ENCODE data around the gene FAM186B. TPM values are rescaled to one million over a fixed set of nuclear protein-coding genes. Genes with fewer than 3 reads are reported as not detected.
A peak's percentile ranks its signal among the peaks of the same experiment; 100 is the strongest.
"Not testable (repeated sequence)": the region's sequence is repeated elsewhere in the genome, so short reads cannot be mapped to it uniquely, and the experiment has no call there.

FAM186B gene, protein sequence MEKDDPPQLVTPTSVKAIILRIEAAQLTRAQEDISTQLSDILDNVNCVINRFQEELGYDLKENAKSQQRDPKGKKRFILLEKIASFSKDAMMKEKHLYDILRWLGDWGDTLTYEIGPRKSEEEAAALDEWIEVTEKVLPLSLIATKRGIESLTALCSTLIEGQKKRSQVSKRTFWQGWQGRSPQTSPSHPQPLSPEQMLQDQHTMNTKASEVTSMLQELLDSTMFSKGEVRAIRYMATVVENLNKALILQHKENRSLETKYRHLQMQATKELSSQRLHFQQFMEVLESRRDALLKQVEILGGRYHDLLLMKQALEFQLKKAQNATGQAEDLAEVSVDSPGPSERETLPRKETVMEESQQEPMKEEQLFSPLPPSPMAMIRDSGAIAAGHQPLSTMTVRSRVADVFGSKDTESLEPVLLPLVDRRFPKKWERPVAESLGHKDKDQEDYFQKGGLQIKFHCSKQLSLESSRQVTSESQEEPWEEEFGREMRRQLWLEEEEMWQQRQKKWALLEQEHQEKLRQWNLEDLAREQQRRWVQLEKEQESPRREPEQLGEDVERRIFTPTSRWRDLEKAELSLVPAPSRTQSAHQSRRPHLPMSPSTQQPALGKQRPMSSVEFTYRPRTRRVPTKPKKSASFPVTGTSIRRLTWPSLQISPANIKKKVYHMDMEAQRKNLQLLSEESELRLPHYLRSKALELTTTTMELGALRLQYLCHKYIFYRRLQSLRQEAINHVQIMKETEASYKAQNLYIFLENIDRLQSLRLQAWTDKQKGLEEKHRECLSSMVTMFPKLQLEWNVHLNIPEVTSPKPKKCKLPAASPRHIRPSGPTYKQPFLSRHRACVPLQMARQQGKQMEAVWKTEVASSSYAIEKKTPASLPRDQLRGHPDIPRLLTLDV
- total RNA-seq (2021) = 0.42 and 0.46 TPM in 2 replicates
- long read RNA-seq = 0 reads

DNA sequence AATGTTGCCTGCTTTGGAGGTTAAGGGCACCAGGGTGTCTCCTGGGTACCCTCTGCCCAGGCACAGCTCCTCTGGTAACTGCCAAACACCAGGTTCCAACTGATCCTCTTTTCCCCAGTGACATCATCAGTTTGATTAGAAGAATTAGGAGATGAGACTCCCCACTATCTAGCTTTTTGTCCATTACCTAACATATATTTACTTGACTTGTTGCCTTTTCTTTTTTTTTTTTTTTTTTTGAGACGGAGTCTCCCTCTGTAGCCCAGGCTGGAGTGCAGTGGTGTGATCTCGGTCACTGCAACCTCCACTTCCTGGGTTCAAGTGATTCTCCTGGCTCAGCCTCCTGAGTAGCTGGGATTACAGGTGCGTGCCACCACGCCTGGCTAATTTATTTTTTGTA lies at the start of gene FAM186B:
FAM186B (minus strand) TSS at position 101 of the 400 bp plus-strand sequence. CDS start 162 bp downstream, outside the sequence.
- H3K79me1 ChIP-seq (ENCODE audit: insufficient read depth, low read depth, low read length, poor library complexity, severe bottlenecking); H2AK5ac ChIP-seq (ENCODE audit: insufficient read length, low read length); H3K56ac ChIP-seq (ENCODE audit: insufficient read length, low read depth, low read length); H3K4me2 ChIP-seq (ENCODE audit: insufficient read depth, insufficient read length, low read length); H3K23ac ChIP-seq (ENCODE audit: insufficient read length, low read depth, low read length); H2BK15ac ChIP-seq (ENCODE audit: low read depth, low read length); H3K36me3 Mint-ChIP-seq (ENCODE audit: insufficient read depth in 1 of 3, low read depth in 3 of 3); H2AFZ ChIP-seq (ENCODE audit: low read length); H4K8ac ChIP-seq (replicated peaks; ENCODE audit: insufficient read length, low read depth, low read length); H3K14ac ChIP-seq (ENCODE audit: insufficient read depth, low read length); H3K27me3 ChIP-seq (ENCODE audit: insufficient read depth, low read length); H2BK20ac ChIP-seq (ENCODE audit: low read depth, low read length, poor library complexity, severe bottlenecking); H3K4me1 Mint-ChIP-seq; H3K23me2 ChIP-seq (ENCODE audit: insufficient read length, low read depth, low read length, poor library complexity, severe bottlenecking); DNase-seq; H2BK12ac ChIP-seq (ENCODE audit: insufficient read length, low read depth, low read length); H3K9me3 Mint-ChIP-seq; H3K4me1 ChIP-seq (ENCODE audit: insufficient read depth, low read length); H3T11ph ChIP-seq (ENCODE audit: low read length); H3K9me3 ChIP-seq (ENCODE audit: control insufficient read depth, low read depth, low read length); H3K4ac ChIP-seq (ENCODE audit: low read depth, low read length); H3K4me3 Mint-ChIP-seq; H2BK5ac ChIP-seq (ENCODE audit: insufficient read length, low read length); H3K27ac ChIP-seq (ENCODE audit: insufficient read length, low read depth, low read length); H4K20me1 ChIP-seq (ENCODE audit: control insufficient read depth, insufficient read depth, insufficient read length); H2BK120ac ChIP-seq (ENCODE audit: low read depth, low read length, poor library complexity, severe bottlenecking); H4K5ac ChIP-seq (ENCODE audit: insufficient read length, low read depth, low read length); H4K91ac ChIP-seq (ENCODE audit: insufficient read length, low read depth, low read length); H3K79me2 ChIP-seq (ENCODE audit: insufficient read depth, low read length); H3K18ac ChIP-seq (ENCODE audit: insufficient read length, low read depth, low read length): not testable (repeated sequence)
- peak within 1 kb of the TSS in 1 of 3 experiments; percentile 59; a peak in 1 of 7 replicates for H3K27ac Mint-ChIP-seq
- H3K9ac ChIP-seq (ENCODE audit: extremely low read depth, insufficient read length, low read length) = peak within 1 kb of the TSS; percentile 15
- no CpG with 5 or more reads among the region's 4 CpGs for WGBS (ENCODE audit: extremely low coverage, insufficient read length, low lambda C conversion rate)
- peaks cover 10% of the 10 kb centered on the region for H3K27me3 Mint-ChIP-seq (ENCODE audit: low read depth)
